HepG2 (cell line): Measurements from ENCODE around the gene N4BP2L1. TPM values are rescaled to one million over a fixed set of nuclear protein-coding genes. Genes with fewer than 3 reads are reported as not detected.

Source experiments
- ATF3 ChIP-seq: sonication (generic); formaldehyde crosslinking; IDR thresholded peaks from 2 replicates; pipeline ENCODE4 v1.4.0; 2020; ENCODE audit warnings: missing genetic modification reagents
- DR1 ChIP-seq: sonication (generic); formaldehyde crosslinking; IDR thresholded peaks from 2 replicates; pipeline ENCODE4 v1.8.0; 2021; ENCODE audit warnings: mild to moderate bottlenecking, missing genetic modification reagents, inconsistent platforms
- EP300 ChIP-seq, 3 experiments: sonication (generic) in 1 of 3; formaldehyde crosslinking in 1 of 3; IDR thresholded peaks; 2 replicates each; pipeline versions ENCODE4 v1.5.1 to v1.6.1; 2011 to 2020; ENCODE audit warnings: low read depth in 2 of 3, low read length in 2 of 3, borderline replicate concordance in 1 of 3, improper control_type of control experiment in 1 of 3, mild to moderate bottlenecking in 1 of 3, missing genetic modification reagents in 1 of 3, moderate library complexity in 1 of 3
- GATA4 ChIP-seq: sonication (generic); IDR thresholded peaks from 2 replicates; pipeline ENCODE4 v1.6.1; 2016; ENCODE audit warnings: antibody characterized with exemption, low read depth, borderline replicate concordance
- HNF1A ChIP-seq, 2 experiments: sonication (generic) in 1 of 2; formaldehyde crosslinking in 1 of 2; IDR thresholded peaks; 2 replicates each; pipeline versions ENCODE4 v1.4.0 to v1.6.1; 2016 to 2020; ENCODE audit warnings: borderline replicate concordance in 1 of 2, low read depth in 1 of 2, mild to moderate bottlenecking in 1 of 2, missing genetic modification reagents in 1 of 2
- HOXD1 ChIP-seq: sonication (generic); formaldehyde crosslinking; IDR thresholded peaks from 2 replicates; pipeline ENCODE4 v1.5.0; 2020; ENCODE audit warnings: missing genetic modification reagents
- KDM3A ChIP-seq: IDR thresholded peaks from 2 replicates; pipeline ENCODE4 v1.6.1; 2018; ENCODE audit warnings: low read depth, missing compliant biosample characterization
- NFIC ChIP-seq: IDR thresholded peaks from 2 replicates; pipeline ENCODE4 v1.6.1; 2012; ENCODE audit warnings: mild to moderate bottlenecking, low read length, inconsistent platforms
- PLRG1 ChIP-seq: fragments of 450-650 bp; conservative IDR thresholded peaks from 2 replicates; pipeline ENCODE4 v1.6.1; 2016
- RXRA ChIP-seq: sonication (generic); formaldehyde crosslinking; IDR thresholded peaks from 2 replicates; pipeline ENCODE4 v1.5.1; 2020; ENCODE audit warnings: missing genetic modification reagents
- TBX2 ChIP-seq: sonication (generic); formaldehyde crosslinking; IDR thresholded peaks from 2 replicates; pipeline ENCODE4 v1.5.0; 2020; ENCODE audit warnings: missing genetic modification reagents, mild to moderate bottlenecking, borderline replicate concordance
- ZBTB26 ChIP-seq: IDR thresholded peaks from 2 replicates; pipeline ENCODE4 v1.6.1; 2016; ENCODE audit warnings: missing compliant biosample characterization, missing genetic modification reagents, borderline replicate concordance
- ZBTB33 ChIP-seq: sonication (generic); formaldehyde crosslinking; IDR thresholded peaks from 2 replicates; pipeline ENCODE4 v1.4.0; 2020; ENCODE audit warnings: missing genetic modification reagents
- ZNF143 ChIP-seq: sonication (generic); formaldehyde crosslinking; IDR thresholded peaks from 2 replicates; pipeline ENCODE4 v1.4.0; 2020; ENCODE audit warnings: missing genetic modification reagents
- ZNF263 ChIP-seq: sonication (generic); formaldehyde crosslinking; IDR thresholded peaks from 2 replicates; pipeline ENCODE4 v1.4.0; 2020; ENCODE audit warnings: missing genetic modification reagents
- ZNF296 ChIP-seq: sonication (generic); formaldehyde crosslinking; conservative IDR thresholded peaks from 2 replicates; pipeline ENCODE4 v1.5.0; 2020; ENCODE audit warnings: mild to moderate bottlenecking, missing genetic modification reagents
- ZNF616 ChIP-seq: sonication (generic); formaldehyde crosslinking; IDR thresholded peaks from 2 replicates; pipeline ENCODE4 v1.5.0; 2020; ENCODE audit warnings: low read depth, mild to moderate bottlenecking, missing genetic modification reagents
- ZNF724P ChIP-seq: sonication (generic); formaldehyde crosslinking; IDR thresholded peaks from 2 replicates; pipeline ENCODE4 v1.8.0; 2022; ENCODE audit warnings: missing genetic modification reagents, borderline replicate concordance
- ZNF746 ChIP-seq: sonication (generic); formaldehyde crosslinking; IDR thresholded peaks from 2 replicates; pipeline ENCODE4 v1.8.0; 2022; ENCODE audit warnings: mild to moderate bottlenecking, missing genetic modification reagents
- polyA plus RNA-seq, 8 experiments: library from polyadenylated mRNA; depleted of rRNA in 3 of 8; stranded (reverse) in 7 of 8; unstranded in 1 of 8; fragments of >200 nt; fragmentation: Illumina TruSeq in 4 of 8; extraction: Trizol in 4 of 8; gene quantifications; 2 replicates each; pipeline versions ENCODE4 v1.2.1 to v1.2.3, GENCODE V29; 2011 to 2016; ENCODE audit warnings: low read depth in 4 of 8, missing spikeins in 1 of 8, mixed read lengths in 1 of 8; ENCODE audit not compliant: insufficient read depth in 1 of 8
- total RNA-seq, 5 experiments: library from RNA; depleted of rRNA; stranded (reverse); fragments of >200 nt; fragmentation: Illumina TruSeq; extraction: Trizol; gene quantifications; 2 replicates each; pipeline ENCODE4 v1.2.3, GENCODE V29; 2016; ENCODE audit warnings: low read depth in 1 of 5

The N4BP2L1 gene
- total and polyA plus RNA-seq, 2 of the 13 experiments (the other 11 are each of a cell fraction or from before 2014, with no cell fraction given): 13.2 to 34.5 TPM

GRCh38 chr13:32427852-32428580 is at the start of gene N4BP2L1 (continued):
- TF ChIP-seq HNF1A (IDR thresholded peaks at IDR 0.05; ENCODE audit: low read depth) (peak; percentile 72), HNF1A (CRISPR knock-in tag; IDR thresholded peaks at IDR 0.05; ENCODE audit: borderline replicate concordance) (peak; percentile 87; the same call in 1 of the 2 replicates), PLRG1 (no peak), ZNF263 (CRISPR knock-in tag) (peak; percentile 43; the same call in 1 of the 2 replicates), ZNF143 (CRISPR knock-in tag) (peak; percentile 84), ZNF296 (CRISPR knock-in tag) (0 out of 2 replicates have a peak, but pooled peaks have one; percentile 24), HOXD1 (CRISPR knock-in tag) (peak; percentile 73), ZNF616 (CRISPR knock-in tag) (no peak), ZBTB33 (CRISPR knock-in tag) (0 out of 2 replicates have a peak, but pooled peaks have one; percentile 29), ZNF724P (CRISPR knock-in tag) (no peak), NFIC (no peak), KDM3A (CRISPR knock-in tag) (peak; percentile 52; the same call in 1 of the 2 replicates), TBX2 (CRISPR knock-in tag) (peak; percentile 84), ZNF746 (CRISPR knock-in tag) (peak; percentile 59; the same call in 1 of the 2 replicates), DR1 (CRISPR knock-in tag) (peak; percentile 33; the same call in 1 of the 2 replicates), RXRA (CRISPR knock-in tag) (peak; percentile 90), GATA4 (peak; percentile 23; the same call in 1 of the 2 replicates), ATF3 (CRISPR knock-in tag) (peak; percentile 62; the same call in 1 of the 2 replicates), ZBTB26 (CRISPR knock-in tag) (0 out of 2 replicates have a peak, but pooled peaks have one; percentile 22), EP300 (IDR thresholded peaks at IDR 0.05; ENCODE audit: low read depth in 2 of 2, low read length in 2 of 2) (0 out of 4 replicates have a peak, but pooled peaks of 1 of the 2 experiments have one; percentile 16), EP300 (CRISPR knock-in tag; IDR thresholded peaks at IDR 0.05; ENCODE audit: borderline replicate concordance) (no peak; the same call in 1 of the 2 replicates)
